GM19438 (cell line): ENCODE results near the gene FHIT.
"Not testable (repeated sequence)": the region's sequence is repeated elsewhere in the genome, so short reads cannot be mapped to it uniquely, and the experiment has no call there.

Source experiments
- ATAC-seq: cut with Tn5 transposase; IDR thresholded peaks from one replicate; pipeline ENCODE4 v1.9.1; 2021; ENCODE audit warnings: low read depth; ENCODE audit not compliant: unreplicated experiment

The FHIT gene

DNA sequence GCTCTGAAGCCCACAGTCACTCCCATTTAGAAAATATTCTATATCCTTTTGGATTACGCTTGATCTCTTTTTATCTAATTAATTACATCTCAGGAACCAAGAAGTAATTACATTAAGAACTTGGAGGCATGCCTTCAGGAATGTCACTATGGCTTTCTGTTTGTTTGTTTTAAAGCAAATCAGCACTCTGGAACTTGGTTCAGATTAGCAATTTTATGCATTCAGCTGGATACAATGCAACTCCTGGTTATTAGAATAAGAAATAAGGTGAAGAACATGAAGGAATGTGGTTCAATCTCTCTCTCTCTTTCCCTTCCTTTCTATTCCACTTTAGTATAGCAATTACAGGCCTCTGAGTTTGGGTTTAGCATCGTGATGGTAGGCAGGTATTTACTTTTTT lies 235.8 kb downstream of the FHIT start:
- ATAC-seq: no peak

DNA sequence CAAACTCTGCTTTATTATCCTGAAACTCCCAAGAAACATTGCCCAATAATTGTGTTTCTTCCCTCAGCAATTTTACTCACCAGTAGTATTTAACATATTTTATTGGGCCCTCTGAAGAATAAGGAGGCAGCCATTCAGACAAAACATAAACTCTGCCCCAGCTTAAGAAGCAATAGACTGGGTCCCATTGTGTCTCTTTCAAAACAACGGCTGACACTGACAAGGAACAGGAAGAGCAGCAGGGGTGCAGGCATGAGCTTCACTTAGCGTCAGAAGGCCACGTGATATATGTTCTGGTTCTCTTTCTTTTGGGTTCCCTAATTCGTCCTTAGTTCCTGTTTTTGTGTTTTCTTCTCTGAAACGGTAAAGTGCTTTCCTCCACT lies 242.3 kb downstream of the FHIT start:
- no peak for ATAC-seq

DNA sequence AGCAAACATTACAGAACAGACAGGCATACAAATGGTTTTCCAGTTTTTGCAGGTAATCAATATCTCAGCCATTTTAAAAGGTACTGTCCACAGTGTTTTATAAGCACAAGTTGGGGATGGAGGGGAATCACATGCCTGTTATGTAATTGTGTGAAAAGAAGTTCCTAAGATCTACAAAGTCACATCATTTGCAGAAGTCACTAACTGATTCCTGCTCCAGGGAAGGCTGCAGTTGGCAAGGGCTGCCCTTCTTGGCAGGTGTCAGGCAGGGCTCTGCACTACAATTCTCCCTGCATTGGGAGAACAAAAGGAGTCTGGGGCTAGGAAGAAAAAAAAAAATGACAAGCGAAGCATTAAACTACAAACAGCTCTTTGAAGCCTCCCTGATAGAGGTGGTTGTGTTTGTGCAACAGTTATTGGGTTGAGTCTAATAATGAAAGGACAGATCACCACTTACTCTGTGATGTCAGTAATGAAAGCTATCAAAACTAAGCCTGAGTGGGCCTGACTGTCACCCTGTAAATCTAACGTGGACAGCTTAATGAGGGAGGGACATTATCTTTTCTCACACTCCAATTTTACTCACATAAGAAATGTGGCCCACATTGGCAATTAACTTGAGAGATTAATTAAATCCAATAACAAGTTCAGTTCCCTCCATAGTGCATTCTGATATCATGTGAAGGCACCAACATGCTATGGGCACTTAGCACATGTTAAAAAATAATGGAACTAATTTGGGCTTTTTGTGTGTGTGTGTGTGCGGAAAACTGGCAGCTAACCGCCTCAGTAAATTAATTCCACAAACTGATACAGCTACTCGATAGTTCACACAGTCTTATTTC lies 242.9 kb downstream of the FHIT start:
- no peak for ATAC-seq

DNA sequence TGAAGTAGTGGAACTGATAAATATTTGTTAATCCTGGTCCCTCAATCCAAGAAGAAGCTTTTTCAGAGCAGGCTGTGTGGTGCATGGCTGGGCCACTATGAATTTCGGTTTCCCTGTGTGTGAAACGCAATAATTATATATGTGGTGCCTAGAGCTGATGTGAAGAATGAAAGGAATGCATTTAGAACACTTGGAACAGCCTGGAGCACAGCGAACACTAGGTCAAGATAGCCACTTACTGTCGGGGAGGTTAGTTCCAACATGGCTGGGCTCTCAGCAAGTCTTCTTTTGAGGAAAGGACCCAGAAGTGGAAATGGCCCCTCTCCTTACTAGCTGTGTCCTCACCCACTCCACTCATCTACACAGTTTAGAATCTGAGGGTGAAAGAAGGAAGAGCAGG lies 245.7 kb downstream of the FHIT start:
- ATAC-seq: no peak

DNA sequence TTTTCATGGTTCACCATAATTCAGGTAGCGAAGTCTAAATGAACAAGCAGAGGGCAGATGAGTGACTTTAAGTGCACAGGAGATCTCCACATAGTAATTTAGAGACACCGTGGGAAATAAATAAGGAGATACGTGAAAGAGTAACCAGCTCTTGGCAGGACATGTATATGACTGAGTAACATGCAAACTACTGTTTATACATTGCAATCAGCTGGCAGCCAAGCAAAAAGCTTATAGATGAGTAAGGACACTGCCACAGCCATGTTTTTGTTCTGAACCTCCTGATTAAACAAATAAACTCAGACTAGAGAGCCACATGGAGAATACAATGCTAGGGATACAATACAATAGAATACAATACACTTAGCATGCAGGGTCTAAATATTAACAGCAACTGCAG lies 252.4 kb downstream of the FHIT start:
- no peak for ATAC-seq

DNA sequence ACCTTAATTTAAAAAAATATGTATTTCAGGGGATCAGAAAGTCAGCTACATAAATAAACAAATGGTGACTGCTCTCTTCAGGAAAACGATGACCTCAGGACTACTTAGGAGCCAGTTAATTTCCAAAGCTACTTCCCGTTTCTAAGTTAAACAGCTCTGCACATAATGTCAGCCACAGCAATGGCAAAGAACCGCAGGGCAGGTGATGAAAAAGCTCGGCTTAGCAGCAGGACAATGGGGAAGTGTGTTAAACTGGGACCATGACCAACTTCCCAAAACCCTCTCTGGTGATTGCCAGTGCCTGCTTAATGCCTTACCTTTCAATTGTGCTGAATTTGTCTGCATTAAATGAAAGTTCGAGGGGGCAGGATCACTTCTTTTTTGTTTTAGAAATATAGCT lies 258.9 kb downstream of the FHIT start:
- no peak for ATAC-seq

DNA sequence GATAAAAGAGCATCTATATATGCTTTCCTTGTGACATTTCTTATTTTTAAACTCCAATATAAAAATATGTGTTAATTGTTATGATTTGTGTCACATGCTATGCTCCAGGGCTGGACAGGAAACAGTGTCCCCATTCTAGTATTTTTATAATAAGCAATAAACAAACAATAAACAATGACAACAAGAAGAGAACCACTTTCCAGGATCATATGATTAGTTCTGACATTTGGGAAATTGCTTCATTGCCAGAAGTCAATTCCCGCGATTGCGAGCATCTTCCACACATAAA lies 260.9 kb downstream of the FHIT start:
- ATAC-seq: no peak

DNA sequence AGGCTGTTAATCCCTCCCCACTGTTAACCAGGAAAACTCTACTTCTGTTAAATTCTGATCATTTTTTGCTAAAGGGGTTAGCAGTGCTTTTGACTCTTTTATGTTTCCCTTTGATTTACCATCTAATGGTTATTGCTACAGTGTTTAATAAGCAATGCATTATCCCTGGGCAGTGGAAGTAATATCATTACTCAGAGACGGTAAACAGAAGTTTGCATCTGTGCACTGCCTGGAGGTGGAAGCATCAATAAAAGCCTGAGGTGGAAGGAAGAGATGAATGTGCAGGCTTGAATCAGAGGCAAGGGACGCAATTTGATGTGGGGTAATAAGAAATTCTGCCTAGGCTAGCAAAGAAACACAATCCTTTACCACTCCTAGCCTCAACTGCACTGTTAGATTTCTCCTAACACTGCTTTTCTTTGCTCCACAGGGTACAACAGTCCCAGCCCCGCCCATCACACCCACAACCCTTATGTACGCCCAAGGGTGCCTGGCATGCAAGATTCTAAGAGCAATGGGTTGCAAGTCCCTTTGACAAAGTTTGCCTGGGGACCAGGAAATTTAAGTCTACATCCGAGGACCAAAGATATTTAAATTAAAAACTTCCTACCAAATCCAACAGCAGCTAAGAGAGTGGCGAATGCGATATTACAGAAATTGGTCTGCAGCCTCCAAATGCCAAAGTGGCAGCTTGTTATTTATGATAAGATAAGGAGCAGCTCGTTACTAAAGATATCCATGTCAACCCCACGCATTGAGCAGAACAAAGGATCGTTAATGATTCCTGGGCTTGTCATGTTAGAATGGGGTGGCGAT lies 261.4 kb downstream of the FHIT start:
- ATAC-seq: no peak

DNA sequence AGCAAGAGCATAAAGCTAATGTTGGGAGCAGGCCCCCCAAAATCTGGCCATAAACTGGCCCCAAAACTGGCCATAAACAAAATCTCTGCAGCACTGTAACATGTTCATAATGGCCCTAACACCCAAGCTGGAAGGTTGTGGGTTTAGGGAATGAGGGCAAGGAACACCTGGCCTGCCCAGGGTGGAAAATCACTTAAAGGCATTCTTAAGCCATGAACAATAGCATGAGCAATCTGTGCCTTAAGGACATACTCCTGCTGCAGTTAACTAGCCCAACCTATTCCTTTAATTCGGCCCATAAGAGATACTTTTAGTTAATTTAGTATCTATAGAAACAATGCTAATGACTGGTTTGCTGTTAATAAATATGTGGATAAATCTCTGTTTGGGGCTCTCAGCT lies 264.1 kb downstream of the FHIT start:
- not testable (repeated sequence) for ATAC-seq

DNA sequence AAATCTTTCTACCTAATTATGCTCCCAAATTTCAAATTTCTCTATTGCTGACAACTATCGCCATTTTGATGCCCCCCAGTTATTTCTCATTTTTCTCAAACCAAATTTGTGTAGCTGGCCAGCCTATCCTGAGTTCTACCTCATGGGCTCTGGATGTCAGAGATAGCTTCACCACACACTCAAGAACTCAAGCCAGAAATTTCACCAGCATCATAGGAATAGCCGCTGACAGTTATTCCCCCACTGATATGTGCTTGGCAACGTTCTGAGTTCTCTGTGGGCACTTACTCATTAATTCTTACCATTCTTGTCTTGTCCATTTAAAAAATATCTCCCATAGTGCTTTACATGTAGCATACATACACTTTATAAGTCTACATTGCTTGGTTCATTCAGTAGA lies 264.7 kb downstream of the FHIT start:
- no peak for ATAC-seq

DNA sequence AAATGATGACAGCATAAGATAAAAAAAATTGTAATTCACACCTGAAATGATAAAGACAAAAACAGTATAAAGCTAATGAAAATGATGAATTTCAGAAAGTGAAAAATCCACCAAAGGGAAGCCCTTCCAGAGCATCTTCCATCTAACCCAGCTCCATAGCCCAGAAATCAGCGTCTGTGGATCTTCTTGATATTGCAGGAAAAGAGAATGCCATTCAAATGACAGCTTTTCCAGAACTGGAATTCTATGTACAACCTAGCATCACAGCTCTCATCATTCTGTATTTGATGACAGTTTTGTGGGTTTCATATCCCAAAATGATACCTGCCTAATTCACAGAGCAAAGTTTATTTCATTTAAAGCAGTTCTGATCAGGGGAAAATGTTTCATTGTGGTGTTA lies 267.3 kb downstream of the FHIT start:
- no peak for ATAC-seq

DNA sequence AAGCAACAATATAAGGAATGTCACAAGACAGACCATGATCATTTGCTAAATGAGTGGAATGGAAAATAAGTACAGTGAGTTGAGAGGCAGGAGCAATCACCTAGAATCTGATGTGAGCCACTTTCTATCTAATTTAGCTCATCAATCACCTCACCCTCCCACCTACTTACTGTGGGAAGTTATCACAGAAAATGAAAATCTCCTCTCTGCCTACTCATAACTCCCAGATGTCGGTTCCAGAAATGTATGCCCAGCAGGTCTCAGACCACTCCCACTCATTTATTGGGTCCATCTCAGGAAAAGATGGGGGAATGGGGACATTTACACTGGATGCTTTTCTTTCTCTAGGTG lies 270.9 kb downstream of the FHIT start:
- ATAC-seq: no peak

DNA sequence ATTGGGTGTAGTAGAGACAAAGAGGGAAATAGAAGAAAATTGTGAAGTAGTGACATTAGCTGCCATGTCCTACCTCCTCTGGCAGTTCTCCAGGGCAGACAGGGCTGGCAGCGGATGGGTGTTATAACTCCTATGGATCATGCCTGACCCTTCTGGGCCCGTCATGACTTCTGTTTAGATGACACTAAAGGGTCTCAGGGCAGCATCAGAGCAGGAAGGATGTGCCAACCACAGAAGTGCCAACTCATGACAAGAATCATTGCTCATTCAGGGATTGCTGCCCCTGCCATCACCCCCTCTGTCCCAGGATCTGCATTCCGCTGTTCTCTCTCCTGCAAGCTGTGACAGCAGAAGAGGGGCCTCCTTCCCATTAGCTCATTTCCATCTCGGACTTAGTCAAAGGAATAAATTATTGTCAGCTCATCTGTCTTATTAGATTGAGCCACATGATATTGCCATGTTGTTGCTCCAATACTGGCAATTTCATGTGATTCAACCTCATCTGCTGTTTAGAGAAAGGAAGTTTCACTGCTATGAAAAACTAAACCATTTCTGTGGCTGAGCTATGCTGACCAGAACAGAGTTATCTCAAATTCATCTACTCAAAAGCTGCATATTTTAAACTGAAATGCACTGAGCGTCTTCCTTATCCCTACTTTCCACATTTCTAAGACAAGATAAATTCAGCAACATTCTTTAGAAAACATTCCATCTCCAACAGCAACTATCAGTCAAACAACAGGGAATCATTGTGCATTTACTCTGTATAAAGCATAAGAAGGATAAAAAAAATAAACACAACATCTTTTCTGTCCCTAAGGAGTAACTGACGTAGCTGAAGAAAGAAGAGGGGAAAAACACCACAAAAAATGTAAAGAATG lies 271.6 kb downstream of the FHIT start:
- no peak for ATAC-seq

DNA sequence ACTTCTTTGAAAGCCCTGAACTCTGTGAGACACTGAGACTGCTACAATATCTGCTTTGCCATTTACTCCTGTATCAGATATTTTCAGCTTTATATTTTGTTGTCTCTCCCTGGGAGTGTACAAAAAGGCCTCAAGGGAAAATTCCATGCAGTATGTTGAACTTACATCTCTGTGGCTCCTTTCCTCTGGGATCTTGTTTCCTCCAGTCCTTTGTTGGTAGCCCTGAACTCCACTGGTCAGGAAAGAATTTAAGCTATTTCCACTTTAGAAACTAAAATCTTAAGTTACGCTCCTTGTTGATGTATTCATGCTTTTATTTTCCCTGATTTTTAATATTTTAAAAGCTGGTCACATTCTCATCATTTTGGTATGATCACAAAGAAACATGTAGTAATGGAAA lies 277.9 kb downstream of the FHIT start:
- no peak for ATAC-seq

DNA sequence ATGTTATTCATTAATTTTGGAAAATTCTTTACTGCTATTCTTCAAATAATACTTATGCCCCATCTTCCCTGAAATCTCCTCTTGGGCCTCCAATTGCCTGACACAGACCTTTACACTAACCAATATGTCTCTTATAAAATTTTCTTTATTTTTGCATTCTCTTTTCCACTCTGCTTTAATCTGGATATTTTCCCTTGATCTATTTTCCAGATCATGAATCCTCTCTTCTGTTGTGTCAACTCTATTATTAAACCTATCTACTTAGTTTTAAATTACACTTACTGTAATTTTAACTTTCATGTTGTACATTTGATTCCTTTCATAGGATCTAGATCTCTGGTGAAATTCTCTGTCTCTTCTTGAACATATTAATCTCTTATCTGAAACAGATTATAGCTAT lies 278.7 kb downstream of the FHIT start:
- ATAC-seq: no peak

DNA sequence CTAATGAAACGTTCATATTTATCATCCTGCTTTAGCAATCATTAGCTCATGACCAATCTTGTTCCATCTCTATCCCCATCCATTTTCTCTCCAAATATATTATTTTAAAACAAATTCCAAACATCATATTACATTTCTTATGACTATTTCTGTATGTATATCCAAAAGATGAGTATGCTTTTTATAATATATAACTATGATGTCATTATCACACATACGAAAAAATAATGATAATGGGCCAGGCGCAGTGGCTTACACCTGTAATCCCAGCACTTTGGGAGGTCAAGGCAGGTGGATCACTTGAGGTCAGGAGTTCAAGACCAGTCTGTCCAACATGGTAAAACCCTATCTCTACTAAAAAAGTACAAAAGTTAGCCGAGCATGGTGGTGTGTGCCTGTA lies 280.4 kb downstream of the FHIT start:
- ATAC-seq: no peak

DNA sequence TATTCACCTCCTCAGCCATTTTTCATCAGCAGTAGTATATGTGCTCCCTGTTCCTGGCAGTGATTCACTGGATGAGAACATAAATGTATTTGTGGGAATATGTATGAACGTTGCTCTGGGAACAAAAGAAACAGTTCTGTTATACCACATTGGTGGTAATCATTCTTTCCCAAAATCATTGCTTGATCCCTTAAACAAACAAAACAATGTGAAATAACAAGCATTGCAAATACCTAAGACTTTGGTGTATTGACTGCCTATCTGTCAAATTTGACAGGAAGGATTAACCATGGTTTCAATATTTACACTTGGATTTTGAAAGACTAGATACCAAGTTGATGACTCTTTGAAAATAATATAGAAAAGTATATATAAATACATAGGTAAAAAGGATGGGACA lies 284.1 kb downstream of the FHIT start:
- ATAC-seq: no peak

DNA sequence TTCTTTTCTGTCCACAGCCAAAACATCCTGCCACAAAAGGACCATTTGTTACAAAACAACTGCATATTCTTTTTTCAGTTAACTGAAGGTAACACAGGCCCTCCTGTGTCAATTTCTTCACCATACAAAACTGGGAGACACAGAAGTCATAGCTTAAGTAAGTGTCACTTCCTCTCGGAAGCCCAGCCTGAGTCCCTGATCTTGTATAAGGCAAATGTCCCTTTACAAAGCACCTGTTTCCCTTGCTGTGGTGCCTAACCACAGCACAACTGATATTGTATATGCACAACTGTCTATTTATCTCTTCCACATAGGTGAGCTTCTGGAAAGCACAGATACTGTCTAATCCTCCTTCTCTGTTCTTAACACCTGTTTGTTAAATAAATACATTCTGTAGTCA lies 293.7 kb downstream of the FHIT start:
- no peak for ATAC-seq

DNA sequence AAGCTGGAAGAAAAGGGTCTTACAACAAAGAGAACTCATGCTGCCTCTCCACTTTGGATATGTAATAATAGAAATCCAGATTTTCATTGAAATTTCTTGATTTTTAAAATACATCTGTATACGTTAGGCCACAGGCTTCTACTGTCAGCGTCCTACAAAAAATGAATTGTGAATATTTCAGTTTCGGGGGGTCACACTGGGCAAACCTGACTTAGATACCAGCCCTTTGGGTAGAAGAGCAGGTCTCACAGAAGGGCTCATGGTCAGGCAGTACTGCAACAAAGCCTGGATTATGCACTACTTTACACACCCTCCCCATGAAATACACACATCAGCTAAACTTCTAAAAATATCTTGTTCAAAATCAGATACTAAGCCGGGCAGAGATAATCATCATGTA lies 294.5 kb downstream of the FHIT start:
- no peak for ATAC-seq

DNA sequence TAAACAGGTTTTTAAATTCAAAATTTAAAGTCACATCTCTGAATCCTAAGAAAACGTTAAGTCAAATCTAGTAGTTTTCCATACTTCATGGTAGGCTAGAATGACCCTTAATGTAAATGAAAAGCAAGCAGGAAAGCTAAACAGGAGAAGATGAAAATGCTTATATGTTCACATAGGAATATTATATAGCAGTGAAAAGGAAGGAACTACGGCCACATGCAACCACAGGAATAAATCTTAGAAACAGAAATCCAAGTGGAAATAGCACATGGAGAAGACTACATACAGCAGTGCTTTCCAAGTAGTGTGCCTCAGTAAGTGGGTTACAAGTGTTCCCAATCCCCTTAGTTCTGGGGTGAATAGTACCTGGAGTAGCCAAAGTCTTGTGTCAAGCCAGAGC lies 296.2 kb downstream of the FHIT start:
- ATAC-seq: no peak

DNA sequence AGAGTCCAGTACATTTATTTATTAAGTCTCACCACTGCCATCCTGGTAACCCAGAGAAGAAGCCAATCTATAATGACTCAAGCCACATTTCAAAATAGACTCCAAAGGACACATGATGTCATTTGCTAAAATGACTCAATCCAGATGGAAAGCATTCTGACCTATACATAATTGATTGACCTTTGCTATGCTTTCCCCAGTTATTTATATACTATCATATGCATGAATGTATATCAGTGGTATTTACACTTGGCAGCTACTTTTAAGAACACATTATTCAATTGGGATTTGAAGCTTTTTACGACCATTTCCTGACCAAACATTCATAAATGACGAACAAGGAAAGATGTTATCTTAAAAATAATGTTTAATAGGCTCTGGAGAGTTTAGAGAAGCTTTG lies 297.2 kb downstream of the FHIT start:
- ATAC-seq: no peak
